IPS-15b (cell line): ENCODE measurements around the gene OTX1.
"Not testable (repeated sequence)": the region's sequence is repeated elsewhere in the genome, so short reads cannot be mapped to it uniquely, and the experiment has no call there.

Source experiments
- H3K27me3 ChIP-seq: one replicate; pipeline ENCODE4 v1.6.1; 2013; ENCODE audit warnings: low read length; ENCODE audit not compliant: control insufficient read depth, insufficient read depth
- H3K36me3 ChIP-seq: one replicate; pipeline ENCODE4 v1.6.1; 2013; ENCODE audit warnings: low read length; ENCODE audit not compliant: control insufficient read depth, insufficient read depth
- H3K4me1 ChIP-seq: one replicate; pipeline ENCODE4 v1.6.1; 2013; ENCODE audit warnings: mild to moderate bottlenecking, low read length; ENCODE audit not compliant: control insufficient read depth, insufficient read depth
- H3K4me3 ChIP-seq: one replicate; pipeline ENCODE4 v1.5.1; 2013; ENCODE audit warnings: low read depth, low read length
- H3K9ac ChIP-seq: one replicate; pipeline ENCODE4 v1.6.1; 2013; ENCODE audit warnings: low read depth, mild to moderate bottlenecking, low read length
- H3K9me3 ChIP-seq: one replicate; pipeline ENCODE4 v1.6.1; 2013; ENCODE audit warnings: mild to moderate bottlenecking, low read length; ENCODE audit not compliant: control insufficient read depth, insufficient read depth

OTX1 gene

DNA sequence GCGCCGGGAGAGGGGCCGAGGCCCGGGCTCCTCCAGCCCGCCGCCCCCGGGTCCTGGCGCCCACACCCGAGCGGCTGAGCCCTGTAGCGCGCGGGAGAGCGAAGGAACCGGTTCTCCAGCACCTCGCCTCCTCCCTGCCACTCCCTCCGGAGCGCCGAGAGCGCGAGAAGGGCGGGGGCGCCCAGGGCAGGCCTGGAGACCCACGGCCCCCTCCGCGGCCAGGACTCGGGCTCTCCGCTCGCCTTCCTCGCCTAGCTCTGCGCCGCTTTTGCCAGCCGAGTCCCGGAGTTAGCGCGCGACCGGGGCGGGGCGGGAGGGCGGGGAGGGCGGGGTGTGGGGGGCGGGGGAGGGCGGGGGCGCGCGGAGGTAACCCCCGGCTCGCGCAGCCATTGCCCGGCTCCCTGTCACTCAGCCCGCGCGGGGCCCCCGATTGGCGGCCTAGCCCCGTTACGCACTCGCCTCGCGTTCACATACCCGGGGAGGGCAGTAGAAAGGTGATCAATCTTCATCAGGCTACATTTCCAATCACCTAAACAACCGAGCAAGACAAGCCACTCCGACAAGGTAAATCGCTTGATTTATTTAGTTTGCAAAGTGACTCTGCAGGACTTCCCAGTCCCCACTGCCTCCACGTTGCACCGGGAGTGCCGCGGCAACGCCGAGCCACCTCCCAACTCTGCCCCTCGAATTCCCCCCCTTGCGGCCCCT lies at the start of gene OTX1:
OTX1 (plus strand) TSS at position 497 of the 708 bp plus-strand sequence. CDS start 2,161 bp downstream, outside the sequence.
- Histone ChIP-seq H3K4me3 (peak within 1 kb of the TSS; percentile 68), H3K36me3 (no peaks in the 10 kb centered on the region), H3K4me1 (peaks cover 24% of the 10 kb centered on the region), H3K27me3 (peaks cover 93% of the 10 kb centered on the region), H3K9ac (no peak within 1 kb of the TSS), H3K9me3 (no peaks in the 10 kb centered on the region)

GRCh38 chr2:63001576-63001975 lies 49.1 kb upstream of the OTX1 start:
- Histone ChIP-seq H3K4me1 (no peaks in the 10 kb centered on the region), H3K36me3 (no peaks in the 10 kb centered on the region), H3K9ac (no peak overlapping the region), H3K27me3 (no peaks in the 10 kb centered on the region), H3K9me3 (no peaks in the 10 kb centered on the region), H3K4me3 (no peak overlapping the region)

DNA sequence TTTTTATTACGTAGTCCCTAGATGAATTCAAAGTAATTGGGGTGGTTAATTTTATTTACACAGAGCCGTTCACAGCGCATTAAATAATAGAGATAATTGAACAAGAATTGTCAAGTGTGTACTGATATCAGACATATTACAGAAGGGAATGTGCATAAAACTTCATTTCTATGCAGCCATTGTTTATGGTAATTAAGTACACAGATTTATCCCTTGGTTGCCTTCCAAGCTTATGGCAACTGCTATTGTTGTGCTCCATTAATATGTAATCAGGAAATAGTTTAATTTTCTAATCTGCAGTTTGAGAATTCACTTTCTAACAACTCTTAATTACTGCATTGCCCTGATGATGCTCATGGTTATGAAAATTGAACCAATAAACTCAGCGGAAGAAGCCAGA lies 47.3 kb upstream of the OTX1 start:
- no peaks in the 10 kb centered on the region for H3K27me3 ChIP-seq
- H3K9ac ChIP-seq: no peak overlapping the region
- H3K36me3 ChIP-seq: no peaks in the 10 kb centered on the region
- H3K9me3 ChIP-seq: no peaks in the 10 kb centered on the region
- H3K4me1 ChIP-seq: peaks cover 9% of the 10 kb centered on the region
- no peak overlapping the region for H3K4me3 ChIP-seq

- H3K4me3 ChIP-seq: no peak overlapping the region
- peaks cover 21% of the 10 kb centered on the region for H3K4me1 ChIP-seq
- H3K9ac ChIP-seq: no peak overlapping the region
- no peaks in the 10 kb centered on the region for H3K27me3 ChIP-seq
- H3K36me3 ChIP-seq: no peaks in the 10 kb centered on the region
- no peaks in the 10 kb centered on the region for H3K9me3 ChIP-seq
Observed at GRCh38 chr2:63007813-63008458, 42.7 kb upstream of the OTX1 start.

DNA sequence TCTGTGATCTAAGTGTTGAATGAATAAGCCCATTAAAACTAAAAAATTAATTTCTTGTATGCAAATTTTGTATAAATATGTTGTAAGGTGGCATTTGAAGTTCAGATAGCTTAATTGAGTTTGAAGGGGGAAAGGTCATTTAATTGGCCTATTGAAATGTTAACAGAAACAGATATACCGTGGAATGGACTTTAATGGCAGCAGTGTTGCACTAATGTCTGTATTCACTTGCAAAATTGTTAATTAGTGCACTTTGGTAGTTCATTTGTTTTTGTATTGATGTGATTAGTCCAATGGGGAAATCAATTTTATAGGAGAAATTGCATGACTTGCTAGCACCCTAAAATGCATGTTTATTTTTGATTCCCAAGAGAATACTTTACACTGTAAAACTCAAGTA lies 41.8 kb upstream of the OTX1 start:
- no peaks in the 10 kb centered on the region for H3K27me3 ChIP-seq
- no peaks in the 10 kb centered on the region for H3K9me3 ChIP-seq
- peaks cover 29% of the 10 kb centered on the region for H3K4me1 ChIP-seq
- no peaks in the 10 kb centered on the region for H3K36me3 ChIP-seq
- H3K9ac ChIP-seq: no peak overlapping the region
- no peak overlapping the region for H3K4me3 ChIP-seq

GRCh38 chr2:63009490-63009889 lies 41.1 kb upstream of the OTX1 start:
- Histone ChIP-seq H3K27me3 (no peaks in the 10 kb centered on the region), H3K9me3 (no peaks in the 10 kb centered on the region), H3K36me3 (no peaks in the 10 kb centered on the region), H3K4me3 (no peak overlapping the region), H3K9ac (no peak overlapping the region), H3K4me1 (peaks cover 30% of the 10 kb centered on the region)

GRCh38 chr2:63012541-63012940 lies 38.1 kb upstream of the OTX1 start:
- no peak overlapping the region for H3K9ac ChIP-seq
- no peaks in the 10 kb centered on the region for H3K36me3 ChIP-seq
- H3K4me1 ChIP-seq: peaks cover 28% of the 10 kb centered on the region
- H3K4me3 ChIP-seq: no peak overlapping the region
- H3K9me3 ChIP-seq: no peaks in the 10 kb centered on the region
- H3K27me3 ChIP-seq: no peaks in the 10 kb centered on the region

DNA sequence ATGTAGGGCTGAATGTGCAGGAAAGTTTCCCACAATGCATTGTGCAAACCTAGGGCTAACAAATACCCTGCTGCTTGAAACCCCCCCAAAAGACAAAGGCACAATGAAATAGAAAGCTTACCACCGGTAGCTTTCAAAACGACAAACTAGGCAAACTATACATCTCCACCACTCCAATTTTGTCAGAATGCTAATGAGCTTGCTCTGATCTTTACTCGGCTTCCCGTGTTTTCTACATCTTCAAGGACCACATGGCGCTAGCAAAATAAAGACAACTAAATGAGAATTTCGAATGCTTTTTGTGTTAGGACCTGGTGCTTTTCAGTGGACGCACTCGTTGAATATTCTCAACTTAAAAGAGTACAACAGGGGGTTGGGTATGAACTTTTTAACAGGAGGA lies 37.2 kb upstream of the OTX1 start:
- Histone ChIP-seq H3K9ac (no peak overlapping the region), H3K4me1 (peaks cover 21% of the 10 kb centered on the region), H3K36me3 (no peaks in the 10 kb centered on the region), H3K9me3 (no peaks in the 10 kb centered on the region), H3K4me3 (no peak overlapping the region), H3K27me3 (no peaks in the 10 kb centered on the region)

DNA sequence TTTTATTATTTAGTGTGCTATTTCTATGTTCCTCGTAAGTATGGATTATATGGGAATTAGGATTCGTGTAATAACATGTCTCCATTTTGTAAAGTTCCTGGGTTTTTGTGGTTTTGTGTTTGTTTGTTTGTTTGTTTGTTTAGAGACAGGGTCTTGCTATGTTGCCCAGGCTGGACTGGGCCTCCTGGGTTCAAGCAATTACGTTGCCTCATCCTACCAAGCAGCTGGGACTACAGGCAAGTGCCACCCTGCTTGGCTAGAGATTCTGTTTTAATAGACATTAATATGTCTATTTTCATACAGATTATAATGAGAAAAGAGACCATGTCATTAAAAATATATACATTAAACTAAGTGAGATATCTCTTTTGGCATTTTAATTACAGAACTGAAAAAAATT lies 35.2 kb upstream of the OTX1 start:
- Histone ChIP-seq H3K27me3 (no peaks in the 10 kb centered on the region), H3K4me1 (peaks cover 9% of the 10 kb centered on the region), H3K4me3 (no peak overlapping the region), H3K9me3 (no peaks in the 10 kb centered on the region), H3K9ac (no peak overlapping the region), H3K36me3 (no peaks in the 10 kb centered on the region)

DNA sequence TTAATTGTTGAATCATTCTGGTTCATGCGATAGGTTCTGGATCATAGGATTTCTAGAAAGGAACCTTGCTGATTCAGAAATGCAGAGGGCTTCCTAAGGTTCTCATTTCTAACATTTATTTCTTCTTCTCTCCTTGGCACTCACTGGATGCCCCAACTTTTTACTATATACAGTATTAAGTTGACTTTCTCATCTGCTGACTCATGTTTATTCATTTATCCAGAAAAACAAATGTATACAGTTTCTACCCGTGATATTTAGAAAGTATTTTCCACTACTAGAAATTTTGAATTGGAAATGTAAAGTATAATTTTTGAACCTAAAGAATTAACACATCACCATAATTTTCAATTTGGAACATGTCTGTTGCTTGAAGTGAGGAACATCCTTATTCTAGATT lies 32.2 kb upstream of the OTX1 start:
- H3K9ac ChIP-seq: no peak overlapping the region
- no peaks in the 10 kb centered on the region for H3K36me3 ChIP-seq
- H3K9me3 ChIP-seq: no peaks in the 10 kb centered on the region
- H3K4me1 ChIP-seq: peaks cover 5% of the 10 kb centered on the region
- H3K4me3 ChIP-seq: no peak overlapping the region
- no peaks in the 10 kb centered on the region for H3K27me3 ChIP-seq

- H3K4me1 ChIP-seq, H3K9ac ChIP-seq, H3K4me3 ChIP-seq, H3K9me3 ChIP-seq, H3K36me3 ChIP-seq, H3K27me3 ChIP-seq: not testable (repeated sequence)
Observed at GRCh38 chr2:63019686-63020085, 30.9 kb upstream of the OTX1 start.

DNA sequence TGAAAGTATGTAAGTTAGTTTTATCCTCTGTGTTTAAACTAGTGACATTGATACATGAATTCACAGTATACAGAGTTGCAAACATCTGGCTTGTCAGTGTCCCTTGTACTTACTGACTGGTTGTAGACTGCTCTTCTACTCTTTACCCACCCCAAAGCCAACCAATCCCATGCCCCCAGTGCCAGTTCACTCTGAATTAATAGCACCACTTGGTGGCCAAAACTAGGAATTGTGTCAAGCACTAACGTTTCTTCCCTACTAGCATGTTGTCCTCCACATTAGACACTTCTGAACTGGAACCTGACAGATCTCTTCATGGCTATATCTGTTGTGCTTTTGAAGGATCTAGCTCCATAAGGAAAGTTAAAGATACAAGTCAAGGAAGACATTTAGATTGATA lies 27.2 kb upstream of the OTX1 start:
- no peak overlapping the region for H3K9ac ChIP-seq

More for the DNA sequence above, 27.2 kb upstream of the OTX1 start:
- Histone ChIP-seq H3K36me3 (no peaks in the 10 kb centered on the region), H3K27me3 (no peaks in the 10 kb centered on the region), H3K4me1 (no peaks in the 10 kb centered on the region), H3K9me3 (no peaks in the 10 kb centered on the region), H3K4me3 (no peak overlapping the region)
